GM12878 (cell line): ENCODE measurements around the gene KEL.

Source experiments
- CREB1 ChIP-seq: IDR thresholded peaks from 2 replicates; pipeline ENCODE4 v1.6.1; 2012; ENCODE audit warnings: low read depth, mild to moderate bottlenecking, inconsistent platforms
- FOXK2 ChIP-seq: fragments of 450-650 bp; IDR thresholded peaks from 2 replicates; pipeline ENCODE4 v1.6.1; 2017; ENCODE audit warnings: mild to moderate bottlenecking, moderate library complexity
- NBN ChIP-seq: fragments of 450-650 bp; IDR thresholded peaks from 2 replicates; pipeline ENCODE4 v1.6.1; 2016
- POLR2A ChIP-seq: IDR thresholded peaks from 2 replicates; pipeline ENCODE4 v1.6.1; 2011; ENCODE audit warnings: low read depth, mild to moderate bottlenecking, low read length
- SIN3A ChIP-seq: IDR thresholded peaks from 2 replicates; pipeline ENCODE4 v1.6.1; 2012; ENCODE audit warnings: low read depth, low read length, improper control_type of control experiment
- ZNF207 ChIP-seq: fragments of 450-650 bp; IDR thresholded peaks from 2 replicates; pipeline ENCODE4 v1.6.1; 2014; ENCODE audit warnings: antibody characterized with exemption, mild to moderate bottlenecking, borderline replicate concordance
- ZNF274 ChIP-seq: IDR thresholded peaks from one replicate; pipeline ENCODE4 v1.8.0; 2011; ENCODE audit not compliant: insufficient read length, insufficient read depth
- ZNF384 ChIP-seq: IDR thresholded peaks from 2 replicates; pipeline ENCODE4 v1.6.1; 2012; ENCODE audit warnings: low read depth, mild to moderate bottlenecking, low read length, improper control_type of control experiment, borderline replicate concordance
- TF ChIP-seq, protein P1 (sequence below): fragments of 450-650 bp; IDR thresholded peaks from 2 replicates; pipeline ENCODE4 v1.6.1; 2017; ENCODE audit warnings: mild to moderate bottlenecking
- TF ChIP-seq, protein P2 (sequence below), 3 experiments: IDR thresholded peaks in 2 of 3; conservative IDR thresholded peaks in 1 of 3; 2 replicates each; pipeline ENCODE4 v1.5.1; 2011; ENCODE audit warnings: low read depth in 3 of 3, low read length in 3 of 3, mild to moderate bottlenecking in 3 of 3, control low read depth in 2 of 3, moderate library complexity in 2 of 3, inconsistent platforms in 1 of 3, mixed read lengths in 1 of 3; ENCODE audit not compliant: control insufficient read depth in 2 of 3, insufficient read depth in 1 of 3; ENCODE audit errors: extremely low read depth in 1 of 3

DNA sequence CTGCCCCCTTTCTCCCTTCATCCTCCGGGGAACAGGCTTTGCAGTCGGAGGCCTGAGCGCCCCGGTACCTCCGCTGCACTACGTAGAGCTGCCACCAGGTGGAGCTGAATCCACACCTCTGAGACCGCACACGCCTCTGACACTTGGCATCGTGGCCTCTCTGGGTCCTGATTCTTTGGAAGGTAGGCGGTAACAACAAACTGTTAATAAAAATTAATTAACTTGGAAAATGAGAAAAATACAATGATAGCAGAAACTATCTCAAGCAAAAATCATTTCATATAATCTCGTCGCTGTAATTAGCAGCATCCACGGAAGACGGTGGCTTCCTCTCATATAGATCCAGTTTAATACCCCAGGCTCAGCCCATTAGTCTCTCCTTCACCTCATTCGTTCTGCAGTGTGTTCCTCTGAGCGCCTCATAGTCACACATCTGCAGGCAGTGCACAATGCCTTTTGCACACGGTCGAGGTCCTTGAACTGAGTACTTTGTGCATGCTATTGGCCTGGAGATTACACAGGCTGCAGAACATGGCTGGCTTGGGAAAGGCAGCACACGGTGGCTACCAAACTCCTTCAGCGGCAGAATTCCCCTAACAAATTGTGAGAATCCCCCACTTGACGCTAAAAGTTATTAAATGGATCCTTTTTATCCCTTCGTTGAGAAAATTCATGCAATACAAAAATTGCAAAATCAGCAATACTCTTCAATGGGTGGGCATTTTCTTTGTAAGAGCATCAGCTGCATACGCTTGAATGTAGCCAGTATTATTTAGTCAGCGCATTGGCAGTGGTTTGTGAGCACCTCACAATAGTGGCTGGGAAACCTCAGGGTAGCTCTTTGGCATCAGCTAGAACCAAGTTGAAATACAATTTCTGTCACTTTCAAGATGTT is 46.1 kb upstream of the KEL start:
- TF ChIP-seq, protein P1, sequence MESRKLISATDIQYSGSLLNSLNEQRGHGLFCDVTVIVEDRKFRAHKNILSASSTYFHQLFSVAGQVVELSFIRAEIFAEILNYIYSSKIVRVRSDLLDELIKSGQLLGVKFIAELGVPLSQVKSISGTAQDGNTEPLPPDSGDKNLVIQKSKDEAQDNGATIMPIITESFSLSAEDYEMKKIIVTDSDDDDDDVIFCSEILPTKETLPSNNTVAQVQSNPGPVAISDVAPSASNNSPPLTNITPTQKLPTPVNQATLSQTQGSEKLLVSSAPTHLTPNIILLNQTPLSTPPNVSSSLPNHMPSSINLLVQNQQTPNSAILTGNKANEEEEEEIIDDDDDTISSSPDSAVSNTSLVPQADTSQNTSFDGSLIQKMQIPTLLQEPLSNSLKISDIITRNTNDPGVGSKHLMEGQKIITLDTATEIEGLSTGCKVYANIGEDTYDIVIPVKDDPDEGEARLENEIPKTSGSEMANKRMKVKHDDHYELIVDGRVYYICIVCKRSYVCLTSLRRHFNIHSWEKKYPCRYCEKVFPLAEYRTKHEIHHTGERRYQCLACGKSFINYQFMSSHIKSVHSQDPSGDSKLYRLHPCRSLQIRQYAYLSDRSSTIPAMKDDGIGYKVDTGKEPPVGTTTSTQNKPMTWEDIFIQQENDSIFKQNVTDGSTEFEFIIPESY: no peak
- TF ChIP-seq POLR2A: no peak
- TF ChIP-seq NBN: no peak
- no peak for TF ChIP-seq ZNF274
- TF ChIP-seq, protein P2, sequence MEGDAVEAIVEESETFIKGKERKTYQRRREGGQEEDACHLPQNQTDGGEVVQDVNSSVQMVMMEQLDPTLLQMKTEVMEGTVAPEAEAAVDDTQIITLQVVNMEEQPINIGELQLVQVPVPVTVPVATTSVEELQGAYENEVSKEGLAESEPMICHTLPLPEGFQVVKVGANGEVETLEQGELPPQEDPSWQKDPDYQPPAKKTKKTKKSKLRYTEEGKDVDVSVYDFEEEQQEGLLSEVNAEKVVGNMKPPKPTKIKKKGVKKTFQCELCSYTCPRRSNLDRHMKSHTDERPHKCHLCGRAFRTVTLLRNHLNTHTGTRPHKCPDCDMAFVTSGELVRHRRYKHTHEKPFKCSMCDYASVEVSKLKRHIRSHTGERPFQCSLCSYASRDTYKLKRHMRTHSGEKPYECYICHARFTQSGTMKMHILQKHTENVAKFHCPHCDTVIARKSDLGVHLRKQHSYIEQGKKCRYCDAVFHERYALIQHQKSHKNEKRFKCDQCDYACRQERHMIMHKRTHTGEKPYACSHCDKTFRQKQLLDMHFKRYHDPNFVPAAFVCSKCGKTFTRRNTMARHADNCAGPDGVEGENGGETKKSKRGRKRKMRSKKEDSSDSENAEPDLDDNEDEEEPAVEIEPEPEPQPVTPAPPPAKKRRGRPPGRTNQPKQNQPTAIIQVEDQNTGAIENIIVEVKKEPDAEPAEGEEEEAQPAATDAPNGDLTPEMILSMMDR (IDR thresholded peaks at IDR 0.05 in 2 of 3, conservative IDR thresholded peaks at IDR 0.05 in 1 of 3; ENCODE audit: control insufficient read depth in 2 of 3, extremely low read depth in 1 of 3, insufficient read depth in 1 of 3, low read depth in 3 of 3, low read length in 3 of 3): peak; percentile 92 to 97 (median 94)
- TF ChIP-seq ZNF384: no peak
- no peak for TF ChIP-seq SIN3A
- peak; percentile 43 for TF ChIP-seq CREB1
- no peak for TF ChIP-seq FOXK2
- no peak for TF ChIP-seq ZNF207
